ENCODE results near the gene SLC44A3.

SLC44A3 gene

GRCh38 chr1:94862718-94863117 lies 42.6 kb downstream of the SLC44A3 start:
- no peak for TF ChIP-seq CTCF (IDR thresholded peaks at IDR 0.05; ENCODE audit: extremely low read depth, missing control alignments)

GRCh38 chr1:94863297-94863911 lies 43.2 kb downstream of the SLC44A3 start:
- no peak for DNase-seq (ENCODE audit: low spot score)
- TF ChIP-seq CTCF (IDR thresholded peaks at IDR 0.05; ENCODE audit: extremely low read depth, missing control alignments), result no peak

More at GRCh38 chr1:94862718-94863117, 42.6 kb downstream of the SLC44A3 start:
- no peak for DNase-seq (ENCODE audit: low spot score)

GRCh38 chr1:94863919-94864318 lies 43.8 kb downstream of the SLC44A3 start:
- no peak for TF ChIP-seq CTCF (IDR thresholded peaks at IDR 0.05; ENCODE audit: extremely low read depth, missing control alignments)
- DNase-seq (ENCODE audit: low spot score), result no peak

- no peak for TF ChIP-seq CTCF (IDR thresholded peaks at IDR 0.05; ENCODE audit: extremely low read depth, missing control alignments)
- no peak for DNase-seq (ENCODE audit: low spot score)
These were observed 44.7 kb downstream of the SLC44A3 start for GRCh38 chr1:94864821-94865220.

- no peak for TF ChIP-seq CTCF (IDR thresholded peaks at IDR 0.05; ENCODE audit: extremely low read depth, missing control alignments)
- no peak for DNase-seq (ENCODE audit: low spot score)
These were observed 45.2 kb downstream of the SLC44A3 start for GRCh38 chr1:94865360-94865759.

GRCh38 chr1:94866164-94866807 lies 46.1 kb downstream of the SLC44A3 start:
- no peak for TF ChIP-seq CTCF (IDR thresholded peaks at IDR 0.05; ENCODE audit: extremely low read depth, missing control alignments)

GRCh38 chr1:94871031-94871430 lies 50.9 kb downstream of the SLC44A3 start:
- TF ChIP-seq CTCF (IDR thresholded peaks at IDR 0.05; ENCODE audit: extremely low read depth, missing control alignments), result no peak
- no peak for DNase-seq (ENCODE audit: low spot score)

More at GRCh38 chr1:94866164-94866807, 46.1 kb downstream of the SLC44A3 start:
- no peak for DNase-seq (ENCODE audit: low spot score)

All from GM20000 (cell line).